Measurements from ENCODE around the gene KIF5A. TPM values are rescaled to one million over a fixed set of nuclear protein-coding genes. Genes with fewer than 3 reads are reported as not detected.

KIF5A gene
- total RNA-seq, 2 donors from 2014 or later, result 2.3 to 4.5 TPM

DNA sequence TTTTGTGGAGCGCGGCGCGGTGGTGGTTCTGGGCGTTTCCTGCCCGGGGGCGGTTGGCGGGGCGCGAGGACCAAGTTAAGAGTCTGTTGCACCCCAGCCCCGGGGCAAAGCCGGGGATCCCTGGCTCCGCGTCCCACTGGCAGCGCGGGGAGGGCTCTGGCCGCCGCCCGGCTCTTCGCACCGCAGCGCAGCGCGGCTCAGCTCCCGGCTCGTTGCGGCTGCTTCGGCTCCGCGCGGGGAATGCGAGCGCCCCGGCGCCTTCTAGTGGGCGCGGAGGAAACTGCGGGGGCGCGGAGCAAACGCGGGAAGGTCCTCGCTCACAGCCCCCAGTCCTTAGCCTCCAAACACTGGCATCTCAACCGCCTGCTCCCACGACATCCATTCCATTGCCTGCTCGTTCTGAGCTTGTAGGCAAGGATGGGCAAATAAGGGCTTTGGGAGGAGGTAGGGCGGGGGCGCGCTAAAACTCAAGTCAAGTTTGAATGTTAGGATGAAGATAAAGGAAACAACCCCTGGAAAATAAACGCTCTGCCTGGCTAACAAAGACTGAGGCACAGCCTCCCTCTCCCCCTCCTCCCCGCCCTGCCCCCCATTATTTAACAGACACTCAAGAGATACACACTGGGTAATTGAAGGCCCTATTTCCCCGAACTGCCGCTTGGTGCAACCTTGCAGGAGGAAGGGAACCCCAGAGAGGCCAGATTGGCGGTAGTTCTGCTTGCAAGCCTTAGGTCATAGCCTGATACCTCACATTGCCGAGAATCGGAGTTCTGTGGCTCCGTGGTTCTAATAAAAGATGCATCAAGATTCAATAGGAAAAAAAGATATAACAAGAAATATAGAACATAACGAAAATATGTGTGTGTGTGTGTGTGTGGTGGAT, 83.4 kb downstream of the KIF5A start, which contains the start of gene B4GALNT1:
B4GALNT1 (minus strand) TSS at position 244 of the 883 bp plus-strand sequence. CDS start 1,069 bp downstream, outside the sequence.
- H3K4me3 ChIP-seq (ENCODE audit: low read length), result peak within 1 kb of the TSS; percentile 73

More for the DNA sequence above, 83.4 kb downstream of the KIF5A start, which contains the start of gene B4GALNT1:
- H3K27me3 Mint-ChIP-seq (ENCODE audit: insufficient read depth), result peaks cover 76% of the 10 kb centered on the region
- no peaks in the 10 kb centered on the region for H3K9me3 Mint-ChIP-seq
- Histone ChIP-seq H3K9ac (ENCODE audit: extremely low read depth, low read length, poor library complexity, severe bottlenecking) (no peak within 1 kb of the TSS), H3K27me3 (ENCODE audit: control insufficient read depth, insufficient read depth, low read length, poor library complexity, severe bottlenecking) (peaks cover 77% of the 10 kb centered on the region), H3K36me3 (ENCODE audit: control insufficient read depth, insufficient read depth, low read length) (no peaks in the 10 kb centered on the region), H3K27ac (ENCODE audit: low read depth, low read length) (no peak within 1 kb of the TSS), H3K9me3 (ENCODE audit: control insufficient read depth, low read length) (no peaks in the 10 kb centered on the region), H3K4me1 (ENCODE audit: control insufficient read depth, insufficient read depth, low read length) (no peaks in the 10 kb centered on the region)
- H3K4me3 Mint-ChIP-seq, result peak within 1 kb of the TSS; percentile 45
- no peak within 1 kb of the TSS for H3K27ac Mint-ChIP-seq
- no peaks in the 10 kb centered on the region for H3K4me1 Mint-ChIP-seq
- TF ChIP-seq, protein P1, sequence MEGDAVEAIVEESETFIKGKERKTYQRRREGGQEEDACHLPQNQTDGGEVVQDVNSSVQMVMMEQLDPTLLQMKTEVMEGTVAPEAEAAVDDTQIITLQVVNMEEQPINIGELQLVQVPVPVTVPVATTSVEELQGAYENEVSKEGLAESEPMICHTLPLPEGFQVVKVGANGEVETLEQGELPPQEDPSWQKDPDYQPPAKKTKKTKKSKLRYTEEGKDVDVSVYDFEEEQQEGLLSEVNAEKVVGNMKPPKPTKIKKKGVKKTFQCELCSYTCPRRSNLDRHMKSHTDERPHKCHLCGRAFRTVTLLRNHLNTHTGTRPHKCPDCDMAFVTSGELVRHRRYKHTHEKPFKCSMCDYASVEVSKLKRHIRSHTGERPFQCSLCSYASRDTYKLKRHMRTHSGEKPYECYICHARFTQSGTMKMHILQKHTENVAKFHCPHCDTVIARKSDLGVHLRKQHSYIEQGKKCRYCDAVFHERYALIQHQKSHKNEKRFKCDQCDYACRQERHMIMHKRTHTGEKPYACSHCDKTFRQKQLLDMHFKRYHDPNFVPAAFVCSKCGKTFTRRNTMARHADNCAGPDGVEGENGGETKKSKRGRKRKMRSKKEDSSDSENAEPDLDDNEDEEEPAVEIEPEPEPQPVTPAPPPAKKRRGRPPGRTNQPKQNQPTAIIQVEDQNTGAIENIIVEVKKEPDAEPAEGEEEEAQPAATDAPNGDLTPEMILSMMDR (conservative IDR thresholded peaks at IDR 0.05), result peak; percentile 87
- 4% methylated on average over 20 to 57 of the region's 58 CpGs for WGBS, 2 experiments (ENCODE audit: insufficient coverage in 1 of 2, insufficient read length in 1 of 2)
- H3K36me3 Mint-ChIP-seq (ENCODE audit: low read depth), result no peaks in the 10 kb centered on the region
- peak; percentile 92 for DNase-seq

Small RNA genes within 50 kb of the gene (microRNA-seq; reads per million reads assigned to microRNA genes)
- gene MIR616 (ENCODE audit: borderline microRNAs expressed) (not detected), gene MIR6758 (ENCODE audit: borderline microRNAs expressed) (not detected)

Other genes with a start within 250 kb of the KIF5A start
- 100 to 1,000 TPM in 1 of 2 donors, 10 to 100 TPM in 1; 82.7 to 116 TPM for gene R3HDM2, start 119.0 kb upstream of the KIF5A start, total RNA-seq
- gene INHBC, start 115.3 kb upstream of the KIF5A start, total RNA-seq, result not detected
- gene INHBE, start 94.7 kb upstream of the KIF5A start, total RNA-seq, result under 1 TPM; 0.24 to 0.29 TPM
- gene GLI1, start 90.3 kb upstream of the KIF5A start, total RNA-seq, result 1 to 10 TPM; 3.4 to 6.4 TPM
- 1 to 10 TPM; 1.3 to 1.6 TPM for gene ARHGAP9, start 70.2 kb upstream of the KIF5A start, total RNA-seq
- 100 to 1,000 TPM; 254 to 263 TPM for gene MARS1, start 62.0 kb upstream of the KIF5A start, total RNA-seq
- 10 to 100 TPM in 1 of 2 donors, 1 to 10 TPM in 1; 9.9 to 12.4 TPM for gene DDIT3, start 29.5 kb upstream of the KIF5A start, total RNA-seq
- 10 to 100 TPM; 49.2 to 88.2 TPM for gene MBD6, start 27.2 kb upstream of the KIF5A start, total RNA-seq
- 100 to 1,000 TPM; 110 to 114 TPM for gene DCTN2, start 2.9 kb upstream of the KIF5A start, total RNA-seq
- 10 to 100 TPM; 40.9 to 45.5 TPM for gene PIP4K2C, start 41.1 kb downstream of the KIF5A start, total RNA-seq
- gene DTX3, start 54.8 kb downstream of the KIF5A start, total RNA-seq, result 10 to 100 TPM; 59.6 to 62.6 TPM
- 10 to 100 TPM; 12.7 to 20.1 TPM for gene ARHGEF25, start 61.4 kb downstream of the KIF5A start, total RNA-seq
- under 1 TPM; 0.49 to 0.66 TPM for gene B4GALNT1, start 83.2 kb downstream of the KIF5A start, total RNA-seq
- 100 to 1,000 TPM; 108 to 142 TPM for gene OS9, start 144.1 kb downstream of the KIF5A start, total RNA-seq
- gene AGAP2, start 188.7 kb downstream of the KIF5A start, total RNA-seq, result under 1 TPM in 1 of 2 donors, not detected in 1; 0.44 TPM
- gene TSPAN31, start 195.0 kb downstream of the KIF5A start, total RNA-seq, result 10 to 100 TPM; 21.7 to 27.8 TPM
- gene CDK4, start 202.3 kb downstream of the KIF5A start, total RNA-seq, result 100 to 1,000 TPM; 144 to 186 TPM
- 10 to 100 TPM; 13.6 to 15.8 TPM for gene MARCHF9, start 205.1 kb downstream of the KIF5A start, total RNA-seq
- gene CYP27B1, start 217.0 kb downstream of the KIF5A start, total RNA-seq, result 1 to 10 TPM; 2.4 to 3.1 TPM
- 10 to 100 TPM; 26.1 to 28.7 TPM for gene METTL1, start 222.1 kb downstream of the KIF5A start, total RNA-seq
- 1 to 10 TPM; 3.7 to 5.8 TPM for gene EEF1AKMT3, start 222.6 kb downstream of the KIF5A start, total RNA-seq
- gene TSFM, start 232.7 kb downstream of the KIF5A start, total RNA-seq, result 10 to 100 TPM; 37.7 to 39.9 TPM

All from endodermal cell (in vitro differentiated cells).